GM10266 (cell line): ENCODE measurements around the gene AASDH.

Experiments used
- DNase-seq: peaks from one replicate; pipeline ENCODE4 v3.0.0; 2012; ENCODE audit errors: extremely low spot score
- TF ChIP-seq, protein P1 (sequence below): IDR thresholded peaks from 2 replicates; pipeline ENCODE4 v1.5.1; 2012; ENCODE audit warnings: mild to moderate bottlenecking, low read depth; ENCODE audit not compliant: control insufficient read depth, insufficient read depth; ENCODE audit errors: missing control alignments

AASDH gene

DNA sequence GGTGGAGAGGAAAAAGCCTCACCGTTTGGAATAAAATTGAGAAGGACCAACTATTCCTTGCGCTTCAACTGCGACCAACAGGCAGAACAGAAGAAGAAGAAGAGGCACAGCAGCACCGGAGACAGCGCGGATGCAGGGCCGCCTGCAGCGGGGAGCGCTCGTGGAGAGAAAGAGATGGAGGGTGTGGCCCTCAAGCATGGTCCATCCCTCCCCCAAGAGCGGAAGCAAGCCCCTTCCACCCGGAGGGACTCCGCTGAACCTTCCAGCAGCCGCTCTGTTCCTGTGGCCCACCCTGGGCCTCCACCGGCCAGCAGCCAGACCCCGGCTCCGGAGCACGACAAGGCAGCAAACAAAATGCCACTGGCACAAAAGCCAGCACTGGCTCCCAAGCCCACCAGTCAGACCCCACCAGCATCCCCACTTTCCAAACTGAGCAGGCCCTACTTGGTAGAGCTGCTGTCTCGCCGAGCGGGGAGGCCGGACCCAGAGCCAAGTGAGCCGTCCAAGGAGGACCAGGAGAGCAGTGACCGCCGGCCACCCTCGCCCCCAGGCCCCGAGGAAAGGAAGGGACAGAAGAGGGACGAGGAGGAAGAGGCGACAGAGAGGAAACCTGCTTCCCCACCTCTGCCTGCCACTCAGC lies 71.2 kb downstream of the AASDH start:
- TF ChIP-seq, protein P1, sequence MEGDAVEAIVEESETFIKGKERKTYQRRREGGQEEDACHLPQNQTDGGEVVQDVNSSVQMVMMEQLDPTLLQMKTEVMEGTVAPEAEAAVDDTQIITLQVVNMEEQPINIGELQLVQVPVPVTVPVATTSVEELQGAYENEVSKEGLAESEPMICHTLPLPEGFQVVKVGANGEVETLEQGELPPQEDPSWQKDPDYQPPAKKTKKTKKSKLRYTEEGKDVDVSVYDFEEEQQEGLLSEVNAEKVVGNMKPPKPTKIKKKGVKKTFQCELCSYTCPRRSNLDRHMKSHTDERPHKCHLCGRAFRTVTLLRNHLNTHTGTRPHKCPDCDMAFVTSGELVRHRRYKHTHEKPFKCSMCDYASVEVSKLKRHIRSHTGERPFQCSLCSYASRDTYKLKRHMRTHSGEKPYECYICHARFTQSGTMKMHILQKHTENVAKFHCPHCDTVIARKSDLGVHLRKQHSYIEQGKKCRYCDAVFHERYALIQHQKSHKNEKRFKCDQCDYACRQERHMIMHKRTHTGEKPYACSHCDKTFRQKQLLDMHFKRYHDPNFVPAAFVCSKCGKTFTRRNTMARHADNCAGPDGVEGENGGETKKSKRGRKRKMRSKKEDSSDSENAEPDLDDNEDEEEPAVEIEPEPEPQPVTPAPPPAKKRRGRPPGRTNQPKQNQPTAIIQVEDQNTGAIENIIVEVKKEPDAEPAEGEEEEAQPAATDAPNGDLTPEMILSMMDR: no peak
- no peak for DNase-seq

DNA sequence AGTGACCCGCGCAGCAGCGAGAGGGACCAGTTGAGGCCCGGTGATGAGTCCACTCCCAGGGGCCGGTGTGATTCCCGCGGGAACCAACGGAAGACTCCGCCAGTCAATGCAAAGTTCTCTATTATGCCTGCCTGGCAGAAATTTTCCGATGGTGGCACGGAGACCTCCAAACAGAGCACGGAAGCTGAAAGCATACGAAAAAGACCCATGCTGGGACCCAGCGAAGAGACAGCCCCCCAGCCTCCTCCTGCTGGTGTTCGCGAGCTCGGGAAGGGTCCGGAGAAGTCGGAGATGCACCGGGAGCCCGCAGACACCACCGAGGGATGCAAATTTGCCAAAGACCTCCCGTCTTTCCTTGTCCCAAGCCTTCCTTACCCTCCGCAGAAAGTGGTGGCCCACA lies 71.7 kb downstream of the AASDH start:
- DNase-seq: no peak
- TF ChIP-seq, protein P1: no peak

DNA sequence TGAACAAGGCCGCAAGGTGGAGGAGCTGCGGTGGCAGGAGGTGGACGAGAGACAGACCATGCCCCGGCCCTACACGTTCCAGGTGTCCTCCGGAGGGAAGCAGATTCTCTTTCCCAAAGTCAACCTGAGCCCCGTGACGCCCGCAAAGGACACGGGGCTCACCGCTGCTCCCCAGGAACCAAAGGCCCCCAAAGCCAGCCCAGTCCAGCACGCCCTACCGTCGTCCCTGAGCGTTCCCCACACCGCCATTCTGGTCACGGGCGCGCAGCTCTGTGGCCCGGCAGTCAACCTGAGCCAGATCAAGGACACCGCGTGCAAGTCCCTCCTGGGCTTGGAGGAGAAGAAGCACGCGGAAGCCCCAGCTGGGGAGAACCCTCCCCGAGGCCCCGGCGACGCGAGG lies 72.2 kb downstream of the AASDH start:
- TF ChIP-seq, protein P1: no peak
- DNase-seq: no peak

DNA sequence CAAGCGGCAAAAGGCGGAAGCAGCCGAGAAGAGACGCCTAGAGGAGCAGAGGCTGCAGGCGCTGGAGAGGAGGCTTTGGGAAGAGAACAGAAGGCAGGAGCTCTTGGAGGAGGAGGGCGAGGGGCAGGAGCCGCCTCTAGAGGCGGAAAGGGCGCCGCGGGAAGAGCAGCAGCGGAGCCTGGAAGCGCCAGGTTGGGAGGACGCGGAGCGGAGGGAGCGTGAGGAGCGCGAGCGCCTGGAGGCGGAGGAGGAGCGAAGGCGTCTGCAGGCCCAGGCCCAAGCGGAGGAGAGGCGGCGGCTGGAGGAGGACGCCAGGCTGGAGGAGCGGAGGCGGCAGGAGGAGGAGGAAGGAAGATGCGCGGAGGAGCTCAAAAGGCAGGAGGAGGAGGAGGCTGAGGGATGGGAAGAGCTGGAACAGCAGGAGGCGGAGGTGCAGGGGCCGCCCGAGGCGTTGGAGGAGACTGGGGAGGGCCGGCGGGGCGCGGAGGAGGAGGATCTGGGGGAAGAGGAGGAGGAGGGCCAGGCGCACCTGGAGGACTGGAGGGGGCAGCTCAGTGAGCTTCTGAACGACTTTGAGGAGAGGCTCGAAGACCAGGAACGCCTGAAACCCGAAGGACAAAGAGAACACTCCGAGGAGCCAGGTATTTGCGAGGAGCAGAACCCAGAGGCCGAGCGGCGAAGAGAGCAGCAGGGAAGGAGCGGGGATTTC lies 72.9 kb downstream of the AASDH start:
- TF ChIP-seq, protein P1: no peak
- DNase-seq: no peak

DNA sequence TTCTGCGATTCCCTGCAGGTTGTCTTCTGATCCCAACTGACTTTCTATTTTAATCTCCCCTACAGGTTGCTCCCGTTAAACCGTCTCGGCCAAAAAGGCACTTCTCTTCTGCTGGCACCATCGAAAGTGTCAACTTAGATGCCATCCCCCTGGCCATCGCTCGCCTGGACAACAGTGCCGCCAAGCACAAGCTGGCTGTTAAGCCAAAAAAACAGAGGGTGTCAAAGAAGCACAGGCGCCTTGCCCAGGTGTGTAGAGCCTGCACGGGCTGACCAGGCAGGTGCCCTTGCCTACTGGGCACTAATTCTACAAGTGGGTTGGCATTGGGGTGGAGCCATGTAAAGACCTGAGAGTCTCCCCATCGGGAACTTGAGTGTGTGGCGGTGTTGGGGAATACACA lies 74.2 kb downstream of the AASDH start:
- DNase-seq: no peak
- TF ChIP-seq, protein P1: no peak

DNA sequence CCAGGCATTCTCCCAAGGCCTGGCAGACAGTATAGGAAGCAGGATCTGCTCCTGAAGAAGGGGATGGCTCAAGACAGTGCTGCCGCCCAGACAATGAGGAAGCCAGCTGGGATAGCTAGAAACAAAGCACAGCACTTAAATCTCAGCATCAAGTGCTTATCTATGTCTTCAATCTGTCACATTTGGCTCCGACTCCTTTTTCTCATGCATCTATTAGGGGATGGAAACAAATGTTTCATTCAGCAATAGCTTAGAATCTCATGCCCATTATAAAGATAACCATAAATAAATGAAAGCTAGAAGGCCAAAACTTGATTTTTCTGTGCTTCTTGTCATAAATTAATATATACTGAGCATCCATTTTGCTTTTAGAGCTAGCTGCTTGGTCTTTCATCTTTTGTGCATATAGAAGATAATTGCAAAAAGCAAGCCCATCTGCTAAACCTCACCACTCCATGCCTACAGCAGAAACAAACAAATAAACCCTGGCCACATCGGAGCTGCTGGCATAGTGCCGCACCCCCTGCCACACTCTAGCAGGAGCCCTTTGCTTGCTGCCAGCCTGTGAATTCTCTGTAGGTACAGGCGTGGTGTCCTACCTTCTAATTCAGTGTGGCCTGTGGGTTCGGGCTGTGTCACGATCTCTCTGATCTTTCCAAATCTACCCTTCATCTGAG lies 75.9 kb downstream of the AASDH start:
- DNase-seq: no peak
- TF ChIP-seq, protein P1: no peak

DNA sequence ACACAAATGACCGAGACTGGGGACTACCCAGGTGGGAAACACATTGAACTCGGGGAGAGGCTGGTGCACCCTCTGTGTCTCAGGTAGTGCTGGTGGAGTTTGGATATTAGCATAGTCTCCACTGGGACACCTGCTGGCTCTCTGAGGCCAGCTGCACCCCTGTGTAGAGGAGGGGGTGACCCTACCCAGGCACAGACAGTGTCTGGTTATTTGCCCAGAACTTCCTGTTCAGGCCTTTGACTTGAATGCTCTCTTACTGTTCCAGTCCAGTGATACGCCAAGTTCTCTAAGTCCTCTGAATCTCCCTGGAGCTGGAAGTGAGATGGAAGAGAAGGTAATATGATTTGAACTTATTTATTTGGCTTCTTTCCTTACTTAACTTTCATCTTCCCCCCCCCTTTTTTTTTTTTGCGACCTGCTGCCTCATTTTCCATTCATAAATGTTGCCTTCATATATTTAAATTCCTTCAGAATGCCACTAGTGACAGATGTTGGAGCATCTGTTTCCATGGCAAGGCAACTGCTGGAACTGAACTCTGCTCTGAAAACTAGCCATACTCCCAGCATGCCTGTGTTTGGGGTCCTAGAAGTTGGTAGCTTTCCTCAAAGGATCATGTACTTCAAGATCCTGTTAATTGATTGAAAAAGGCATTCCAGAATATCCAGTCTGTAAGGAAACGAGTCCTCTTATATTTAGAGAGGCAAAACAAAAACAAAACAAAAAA lies 76.7 kb downstream of the AASDH start:
- no peak for DNase-seq
- TF ChIP-seq, protein P1: no peak
